GM18519 (cell line): ENCODE data around the gene SRGAP1.
"Not testable (repeated sequence)": the region's sequence is repeated elsewhere in the genome, so short reads cannot be mapped to it uniquely, and the experiment has no call there.

Experiments used
- ATAC-seq: cut with Tn5 transposase; IDR thresholded peaks from one replicate; pipeline ENCODE4 v1.9.1; 2021; ENCODE audit warnings: mild to moderate bottlenecking, moderate library complexity; ENCODE audit not compliant: unreplicated experiment, low FRiP score

Gene SRGAP1

DNA sequence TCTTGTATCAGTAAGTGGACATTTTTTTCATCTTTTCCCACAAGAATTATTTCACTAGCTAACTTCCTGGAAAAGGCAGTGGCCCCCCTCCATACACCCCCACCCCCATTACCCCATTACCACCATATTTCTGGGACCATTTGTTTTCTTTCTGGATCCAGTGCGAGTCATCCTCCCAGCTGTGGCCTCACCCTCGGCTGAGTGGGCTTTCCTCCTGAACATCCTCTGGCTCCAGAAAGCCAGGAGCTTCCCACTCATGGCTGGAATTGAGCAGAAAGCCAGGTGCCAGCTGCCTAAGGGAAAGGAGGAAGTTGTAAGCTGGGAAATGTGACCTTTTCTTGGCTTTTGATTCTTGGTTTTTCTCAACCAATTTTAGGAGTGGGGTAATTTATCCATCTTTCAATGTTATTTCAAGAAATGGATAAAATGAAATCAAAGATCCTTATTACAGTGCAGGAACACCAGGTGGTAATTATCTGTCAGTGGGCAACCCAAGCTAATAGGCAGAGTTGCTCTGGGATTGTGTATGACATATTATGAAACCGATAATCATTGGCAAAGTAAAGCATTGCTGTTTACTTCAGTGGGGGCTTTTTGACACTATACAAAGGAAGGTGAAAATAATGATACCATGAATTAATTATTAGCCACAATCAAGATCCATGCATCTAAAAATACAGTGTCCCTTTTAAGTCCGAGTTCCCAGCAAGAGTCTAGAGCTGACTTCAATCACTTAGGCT is 253.0 kb downstream of the SRGAP1 start:
- no peak for ATAC-seq

- no peak for ATAC-seq
These were observed 254.3 kb downstream of the SRGAP1 start for GRCh38 chr12:64098709-64099354.

- no peak for ATAC-seq
These were observed 254.9 kb downstream of the SRGAP1 start for GRCh38 chr12:64099397-64099796.

- ATAC-seq, result no peak
These were observed 257.8 kb downstream of the SRGAP1 start for GRCh38 chr12:64102339-64102738.

DNA sequence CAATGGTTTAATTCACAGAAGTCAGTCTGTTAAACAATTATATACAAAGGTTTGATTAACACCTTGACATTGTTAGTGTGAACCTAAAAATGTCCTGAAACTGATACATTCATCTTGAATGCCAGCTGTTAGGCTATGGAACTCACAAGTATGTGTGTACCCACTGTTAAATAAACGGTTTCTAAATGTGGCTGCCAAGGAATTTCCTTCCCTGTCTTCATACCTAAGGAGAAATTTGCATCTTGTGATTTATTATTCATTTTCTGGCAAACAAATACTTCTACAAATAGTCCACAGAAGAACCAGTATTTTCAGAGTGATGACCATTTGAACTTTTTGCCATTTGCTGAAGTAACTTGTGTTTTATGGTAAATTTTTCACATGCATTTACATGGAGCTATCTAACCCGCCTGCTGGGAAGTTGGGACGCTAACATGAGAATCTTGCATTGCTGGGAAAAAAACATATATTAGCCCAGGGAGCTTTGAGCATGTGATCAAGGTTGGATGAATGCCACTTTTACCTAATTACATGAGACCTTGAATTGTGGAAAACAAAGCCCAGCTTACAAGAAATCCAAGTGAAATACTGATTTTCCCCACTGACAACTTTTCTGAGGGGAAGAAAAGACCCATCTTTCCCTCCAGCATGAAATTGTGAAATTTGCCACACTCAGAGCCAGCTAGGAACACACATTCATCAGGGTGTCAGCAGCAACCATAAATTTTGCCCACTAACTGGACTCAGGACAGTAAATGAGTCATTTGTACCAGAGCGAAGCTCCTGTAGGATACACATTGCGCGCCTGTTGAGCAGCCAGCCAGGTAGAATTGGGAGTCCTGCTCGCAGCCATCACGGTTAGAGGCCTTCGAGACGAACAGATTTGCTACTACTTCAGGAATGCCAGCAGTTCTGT is 259.6 kb downstream of the SRGAP1 start:
- ATAC-seq, result no peak

- ATAC-seq, result no peak
These were observed 260.5 kb downstream of the SRGAP1 start for GRCh38 chr12:64105026-64105425.

DNA sequence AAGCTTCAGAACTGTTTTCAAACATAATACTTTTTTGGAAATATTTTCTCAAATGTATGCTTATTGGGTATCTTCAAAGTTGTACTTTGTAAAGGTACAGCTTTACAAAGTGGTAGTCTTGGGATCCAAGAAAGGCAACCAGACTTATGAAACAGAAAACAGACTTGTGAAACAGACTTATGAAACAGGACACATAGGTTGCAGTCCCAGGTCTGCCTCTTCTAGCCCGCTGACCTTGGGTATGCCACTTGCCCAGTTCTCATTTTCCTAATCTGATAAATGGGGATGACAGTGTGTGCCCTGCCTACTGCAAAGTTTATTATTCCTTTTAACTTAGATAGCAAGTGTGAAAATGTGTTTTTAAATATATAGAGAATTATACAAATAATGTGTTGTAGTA is 263.3 kb downstream of the SRGAP1 start:
- no peak for ATAC-seq

GRCh38 chr12:64109706-64110105 is 265.2 kb downstream of the SRGAP1 start:
- ATAC-seq, result no peak

GRCh38 chr12:64110864-64111263 is 266.4 kb downstream of the SRGAP1 start:
- no peak for ATAC-seq

DNA sequence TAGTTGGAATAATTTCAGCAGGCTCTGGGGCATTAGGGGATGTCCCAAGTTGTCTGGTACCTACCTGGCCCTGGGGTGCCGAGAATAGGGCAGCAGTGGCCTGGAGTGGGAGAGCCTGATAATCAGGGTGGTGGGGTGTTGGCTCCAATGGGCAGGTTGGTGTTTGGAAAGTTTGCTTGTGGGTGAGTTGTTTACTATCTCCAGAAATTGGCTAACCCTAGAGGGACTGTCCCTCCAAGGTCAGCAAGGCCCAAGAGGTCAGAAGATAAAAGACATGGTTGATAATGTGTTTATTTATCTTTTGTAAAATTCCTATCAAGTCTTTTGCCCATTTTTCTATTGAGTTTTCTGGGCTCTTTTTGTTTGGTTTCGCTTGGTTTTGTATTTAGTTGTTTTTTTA is 272.5 kb downstream of the SRGAP1 start:
- ATAC-seq, result no peak

DNA sequence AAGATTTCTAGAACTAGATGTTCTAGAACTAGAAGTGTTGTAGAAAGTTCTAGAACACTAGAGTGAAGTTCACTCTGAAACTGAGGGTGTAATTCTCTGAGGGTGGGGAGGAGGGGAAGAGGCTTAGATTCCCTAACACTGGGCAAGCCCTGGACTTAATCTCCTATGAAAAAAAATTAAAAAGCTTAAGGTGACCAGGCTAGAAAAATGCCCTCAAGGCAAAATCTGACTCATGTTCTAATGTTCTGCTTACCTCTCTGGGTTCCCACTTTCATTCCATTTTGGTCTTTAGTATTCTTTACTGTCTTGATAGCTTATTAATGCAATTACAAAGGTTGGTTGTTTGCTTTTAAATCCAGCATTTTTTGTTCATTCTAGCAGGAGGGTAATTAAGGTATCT is 276.1 kb downstream of the SRGAP1 start:
- ATAC-seq, result no peak

- not testable (repeated sequence) for ATAC-seq
These were observed 276.6 kb downstream of the SRGAP1 start for GRCh38 chr12:64121086-64121485.

GRCh38 chr12:64122154-64122553 is 277.7 kb downstream of the SRGAP1 start:
- no peak for ATAC-seq

GRCh38 chr12:64122995-64123394 is 278.5 kb downstream of the SRGAP1 start:
- no peak for ATAC-seq

DNA sequence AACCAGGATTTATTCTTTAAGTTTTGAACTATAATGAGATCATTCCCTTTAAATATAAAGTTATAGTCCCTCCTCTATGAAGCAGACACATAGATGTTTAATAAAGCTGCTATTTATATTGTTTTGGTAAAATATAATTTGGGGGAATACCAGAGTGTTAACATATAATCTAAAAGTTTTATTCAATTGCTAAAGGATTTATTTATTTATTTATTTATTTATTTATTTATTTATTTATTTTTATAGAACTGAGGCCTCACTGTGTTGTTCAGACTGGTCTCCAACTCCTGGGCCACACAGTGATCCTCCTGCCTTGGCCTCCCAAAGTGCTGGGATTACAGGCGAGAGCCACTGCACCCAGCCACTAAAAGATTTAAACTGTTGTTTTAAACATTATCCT is 278.9 kb downstream of the SRGAP1 start:
- no peak for ATAC-seq

- no peak for ATAC-seq
These were observed 280.2 kb downstream of the SRGAP1 start for GRCh38 chr12:64124511-64125197.

- no peak for ATAC-seq
These were observed 281.4 kb downstream of the SRGAP1 start for GRCh38 chr12:64125913-64126312.

DNA sequence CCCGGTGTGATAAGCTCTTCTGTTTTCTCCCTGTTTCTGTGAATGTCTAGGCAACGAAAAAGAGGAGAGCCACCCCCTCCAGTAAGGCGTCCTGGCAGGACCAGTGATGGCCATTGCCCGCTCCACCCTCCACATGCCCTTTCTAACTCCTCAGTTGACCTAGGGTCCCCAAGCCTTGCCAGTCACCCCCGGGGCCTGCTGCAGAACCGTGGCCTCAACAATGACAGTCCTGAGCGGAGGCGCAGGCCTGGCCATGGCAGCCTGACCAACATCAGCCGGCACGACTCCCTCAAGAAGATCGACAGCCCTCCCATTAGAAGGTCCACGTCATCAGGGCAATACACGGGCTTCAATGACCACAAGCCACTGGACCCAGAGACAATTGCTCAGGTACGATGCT is 283.3 kb downstream of the SRGAP1 start:
- no peak for ATAC-seq

GRCh38 chr12:64128366-64128765 is 283.9 kb downstream of the SRGAP1 start:
- ATAC-seq, result no peak

GRCh38 chr12:64130476-64130875 is 286.0 kb downstream of the SRGAP1 start:
- ATAC-seq, result not testable (repeated sequence)

DNA sequence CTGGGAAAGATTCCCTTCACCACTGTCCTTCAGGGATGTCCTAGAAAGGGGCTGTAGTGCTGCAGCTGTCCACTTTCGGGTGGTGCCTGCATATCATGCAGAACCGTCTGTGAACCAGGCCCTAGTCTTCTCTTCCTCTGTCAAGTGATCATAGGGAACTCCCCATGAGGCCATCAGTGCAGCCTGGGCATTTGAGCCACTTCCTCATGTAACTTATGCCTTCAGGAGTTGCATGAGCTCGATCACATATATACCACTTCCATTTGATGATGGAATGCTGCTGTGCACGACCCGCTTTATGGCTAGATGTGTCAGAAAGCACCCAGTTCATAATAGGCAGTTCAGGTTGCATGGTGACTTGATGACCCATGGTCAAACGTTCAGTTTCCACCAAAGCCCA is 287.0 kb downstream of the SRGAP1 start:
- not testable (repeated sequence) for ATAC-seq
